ENCODE measurements around the gene PIGT.

The PIGT gene

DNA sequence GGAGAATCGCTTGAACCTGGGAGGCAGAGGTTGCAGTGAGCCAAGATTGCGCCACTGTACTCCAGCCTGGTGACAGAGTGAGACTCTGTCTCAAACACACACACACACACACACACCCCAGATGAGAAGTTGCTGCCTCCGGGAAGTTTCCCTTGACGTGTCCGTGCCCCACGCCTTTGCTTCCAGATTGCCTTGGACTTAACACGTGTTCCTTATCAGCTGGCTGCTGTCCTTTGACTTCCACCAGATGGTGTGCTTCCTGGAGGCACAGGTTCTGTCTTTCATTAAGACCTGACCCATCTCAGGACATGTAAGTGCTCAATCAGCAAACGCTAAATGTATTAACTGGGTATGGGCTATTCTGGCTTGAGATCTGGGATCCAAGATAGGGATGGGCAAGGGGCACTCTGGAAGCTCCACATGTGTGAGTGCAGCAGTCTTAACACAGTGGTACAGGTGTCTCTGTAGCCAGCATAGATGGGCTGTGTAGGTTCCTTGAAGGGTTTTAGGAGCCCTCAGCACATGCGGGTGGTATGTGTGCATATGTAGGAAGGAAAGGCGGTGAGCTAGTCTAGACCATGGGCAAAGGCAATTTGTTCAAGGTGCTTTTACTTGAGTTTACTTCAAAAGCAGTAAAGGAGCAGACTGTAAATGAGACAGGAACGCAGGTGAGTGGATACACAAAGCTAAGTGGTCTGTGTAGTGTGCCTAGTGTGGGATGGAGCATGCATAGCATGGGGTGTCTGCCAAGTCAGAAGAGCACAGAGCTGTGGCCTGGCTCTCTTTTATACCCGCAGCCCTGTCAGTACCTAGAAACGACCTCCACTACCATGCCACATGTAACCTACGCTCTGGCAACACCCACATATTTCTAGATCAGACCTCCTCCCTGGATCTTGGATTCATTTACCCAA, 11.6 kb downstream of the PIGT start:
- no peak for DNase-seq (ENCODE audit: low read depth in 1 of 2, low spot score in 1 of 2)

DNA sequence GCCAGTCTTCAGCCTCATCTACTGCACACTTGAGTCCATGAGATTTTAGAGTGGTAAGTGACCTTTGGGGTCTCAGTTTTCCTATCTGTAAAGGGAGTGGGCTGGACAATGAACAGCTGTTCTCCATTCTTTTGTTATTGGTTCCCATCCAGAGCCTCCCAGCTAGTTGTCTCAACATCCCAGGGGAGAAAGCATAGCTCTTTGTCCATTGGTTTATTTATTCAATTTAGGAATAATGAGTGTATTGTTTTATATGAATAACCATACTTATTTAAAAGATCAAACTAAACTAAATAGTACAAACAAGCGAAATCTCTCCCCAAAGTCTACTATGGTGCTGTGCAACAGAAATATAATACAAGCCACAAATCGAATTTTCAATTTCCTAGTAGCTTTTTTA, 13.7 kb downstream of the PIGT start:
- DNase-seq (ENCODE audit: low read depth in 1 of 2, low spot score in 1 of 2): no peak

DNA sequence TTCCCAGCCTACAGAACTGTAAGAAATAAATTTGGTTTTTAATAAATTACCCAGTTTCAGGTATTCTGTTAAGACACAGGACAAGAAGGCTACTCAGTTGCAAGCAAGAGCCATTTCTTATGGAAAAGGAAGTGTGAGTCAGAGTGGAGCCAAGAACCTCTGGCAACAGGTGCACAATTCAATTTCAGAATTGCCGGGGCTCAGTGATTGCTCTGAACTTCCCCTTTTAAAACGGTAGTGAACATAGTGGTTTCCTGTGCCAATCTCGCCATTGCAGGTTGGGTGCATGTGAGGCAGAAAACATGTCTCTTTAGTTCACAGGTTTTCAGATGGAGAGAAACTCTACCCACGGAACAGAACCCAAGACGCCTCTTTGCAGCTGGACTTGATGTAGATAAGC, 16.4 kb downstream of the PIGT start:
- no peak for DNase-seq (ENCODE audit: low read depth in 1 of 2, low spot score in 1 of 2)

DNA sequence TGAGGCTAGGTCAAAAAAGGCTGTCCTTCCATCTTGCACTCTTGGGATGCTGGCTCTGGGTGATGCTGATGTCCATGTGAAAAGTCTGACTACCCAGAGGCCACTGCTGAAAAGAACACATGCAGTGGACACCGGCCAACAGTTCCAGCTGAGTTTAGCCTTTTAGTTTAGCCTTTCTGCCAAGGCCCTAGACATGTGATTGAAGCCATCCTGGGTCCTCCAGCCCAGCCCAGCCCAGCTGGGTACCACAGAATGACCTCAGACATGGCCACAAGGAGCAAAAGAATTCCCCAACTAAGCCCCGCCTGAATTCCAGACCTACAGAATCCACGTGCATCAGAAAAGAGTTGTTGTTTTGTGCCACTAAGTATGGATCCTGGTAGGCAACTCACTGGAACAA, 17.4 kb downstream of the PIGT start:
- DNase-seq (ENCODE audit: low read depth in 1 of 2, low spot score in 1 of 2): no peak

DNA sequence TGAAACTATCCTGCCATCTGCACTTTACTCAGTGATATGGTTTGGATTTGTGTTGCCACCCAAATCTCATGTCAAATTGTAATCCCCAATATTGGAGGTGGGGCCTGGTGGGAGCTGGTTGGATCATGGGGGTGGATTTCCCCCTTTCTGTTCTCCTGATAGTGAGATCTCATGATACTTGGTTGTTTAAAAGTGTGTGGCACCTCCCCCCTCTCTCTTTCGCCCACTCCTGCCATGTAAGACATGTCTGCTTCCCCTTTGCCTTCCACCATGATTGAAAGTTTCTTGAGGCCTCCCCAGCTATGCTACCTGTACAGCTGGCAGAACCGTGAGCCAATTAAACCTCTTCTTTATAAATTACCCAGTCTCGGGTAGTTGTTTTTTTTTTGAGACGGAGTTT, 18.0 kb downstream of the PIGT start:
- no peak for DNase-seq (ENCODE audit: low read depth in 1 of 2, low spot score in 1 of 2)

DNA sequence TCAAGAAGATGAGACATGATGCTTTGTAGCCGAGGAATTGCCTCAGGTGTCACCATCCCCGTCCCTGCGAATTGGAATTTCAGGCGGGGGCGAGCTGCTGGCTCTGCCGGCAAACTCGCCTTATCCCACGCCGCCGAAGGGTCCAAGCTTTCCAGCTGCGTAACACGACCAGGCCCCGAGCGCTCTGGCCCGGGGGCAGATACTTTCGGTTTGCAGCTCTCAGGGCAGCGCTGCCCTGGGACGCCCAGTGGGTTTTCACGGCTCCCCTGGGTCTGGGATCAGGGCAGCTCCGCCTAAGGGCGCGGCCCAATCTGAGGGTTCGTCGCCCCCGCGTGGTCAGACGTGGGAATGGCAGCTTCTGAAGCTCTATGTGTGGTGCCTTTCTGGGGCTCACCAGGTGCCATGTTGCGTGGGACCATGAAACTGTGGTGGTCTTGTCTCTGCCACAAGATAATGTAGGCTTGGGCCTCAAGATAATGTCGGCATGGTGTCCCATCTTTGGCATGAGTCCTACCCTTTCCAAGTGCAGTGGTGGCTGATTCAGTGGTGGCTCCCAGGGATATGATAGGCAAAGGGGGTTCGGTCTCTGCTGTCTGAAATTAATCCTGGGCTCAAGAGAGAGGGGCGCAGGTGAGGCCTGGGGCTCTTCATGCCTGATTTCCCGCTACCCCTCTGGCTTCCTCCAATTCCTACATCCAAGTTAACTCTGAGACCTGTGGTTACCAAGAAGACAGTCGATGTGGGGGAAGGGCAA, 21.0 kb downstream of the PIGT start:
- DNase-seq (ENCODE audit: low read depth in 1 of 2, low spot score in 1 of 2): peak; percentile 79 to 80

DNA sequence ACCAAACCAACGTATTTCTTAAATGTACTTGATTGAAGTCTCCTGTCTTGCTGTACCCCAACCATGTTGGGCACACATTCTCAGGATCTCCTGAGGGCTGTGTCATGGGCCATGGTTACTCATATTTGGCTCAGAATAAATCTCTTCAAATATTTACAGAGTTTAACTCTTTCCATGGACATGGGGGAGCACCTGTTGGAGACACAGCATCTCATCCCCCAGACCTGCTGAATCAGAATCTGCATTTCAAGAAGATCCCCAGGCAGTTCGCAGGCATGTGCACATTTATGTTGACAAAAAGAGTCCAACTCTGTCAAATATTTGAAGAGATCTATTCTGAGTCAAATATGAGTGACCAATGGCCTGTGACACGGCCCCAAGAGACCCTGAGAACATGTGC, 24.5 kb downstream of the PIGT start:
- DNase-seq (ENCODE audit: low read depth in 1 of 2, low spot score in 1 of 2): no peak

DNA sequence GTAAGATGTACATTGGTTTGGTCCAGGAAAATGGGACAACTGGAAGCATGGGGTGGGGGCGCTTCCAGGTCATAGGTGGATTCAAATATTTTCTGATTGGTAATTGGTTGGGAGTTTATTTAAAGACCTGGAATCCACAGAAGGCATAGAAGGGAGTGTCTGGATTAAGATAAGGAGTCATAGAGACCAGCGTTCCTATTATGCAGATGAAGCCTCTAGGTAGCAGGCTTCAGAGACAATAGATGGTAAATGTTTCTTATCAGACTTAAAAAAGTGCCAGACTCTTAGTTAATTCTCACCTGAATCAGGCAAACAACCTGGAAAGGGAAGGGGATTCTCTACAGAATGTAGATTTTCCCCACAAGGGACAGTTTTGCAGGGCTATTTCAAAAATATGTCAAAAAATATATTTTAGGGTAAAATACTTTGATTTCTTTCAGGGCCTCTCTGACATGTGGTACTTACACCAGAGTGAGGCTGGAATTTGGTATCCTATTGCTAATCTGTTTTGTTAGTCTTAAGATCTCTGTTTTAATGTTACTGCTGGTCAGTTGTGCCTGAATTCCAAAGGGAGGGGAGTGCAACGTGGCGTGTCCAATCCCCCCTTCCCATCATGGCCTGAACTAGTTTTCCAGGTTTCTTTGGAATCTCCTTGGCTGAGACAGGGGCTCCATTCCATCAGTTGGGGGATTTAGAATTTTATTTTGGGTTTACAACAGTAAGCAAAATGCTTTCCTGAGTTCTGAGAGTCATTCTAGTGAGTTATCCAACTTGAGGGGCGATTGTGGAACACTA, 25.1 kb downstream of the PIGT start:
- DNase-seq (ENCODE audit: low read depth in 1 of 2, low spot score in 1 of 2): no peak

DNA sequence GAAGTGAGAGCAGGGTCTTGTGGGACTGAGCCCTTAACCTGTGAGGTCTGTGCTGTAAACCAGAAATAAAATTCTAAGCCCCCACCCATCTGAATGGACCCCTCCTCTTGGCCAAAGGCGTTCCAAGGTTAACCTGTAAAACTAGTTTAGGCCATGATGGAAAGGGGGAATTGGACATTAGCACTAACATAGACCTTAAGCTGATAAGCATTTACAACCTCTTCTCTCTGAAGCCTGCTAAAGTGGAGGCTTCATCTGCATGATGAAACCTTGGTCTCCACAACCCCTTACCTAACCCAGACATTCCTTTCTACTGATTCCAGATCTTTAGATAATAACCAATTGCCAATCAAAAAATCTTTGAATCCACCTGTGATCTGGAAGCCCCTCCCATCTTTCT, 25.8 kb downstream of the PIGT start:
- no peak for DNase-seq (ENCODE audit: low read depth in 1 of 2, low spot score in 1 of 2)

DNA sequence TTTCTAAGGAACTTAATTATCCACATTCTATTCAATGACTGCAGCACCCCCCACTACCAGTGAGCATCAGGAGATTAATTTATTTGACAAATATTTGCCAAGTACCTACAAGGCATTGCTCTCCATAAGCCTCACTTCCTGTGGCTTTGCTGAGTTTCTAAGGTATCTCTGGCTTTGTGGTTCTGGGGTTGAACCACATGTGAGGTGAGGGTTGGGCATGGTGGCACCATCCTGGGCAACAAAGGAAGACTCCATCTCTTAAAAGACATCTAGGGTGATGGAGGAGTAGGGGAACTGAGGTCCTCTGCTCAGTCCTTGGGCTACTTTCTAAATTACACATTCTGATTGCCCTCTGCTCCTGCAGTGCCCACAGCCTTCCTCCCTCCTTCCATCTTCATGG, 28.1 kb downstream of the PIGT start:
- DNase-seq (ENCODE audit: low read depth in 1 of 2, low spot score in 1 of 2): no peak

DNA sequence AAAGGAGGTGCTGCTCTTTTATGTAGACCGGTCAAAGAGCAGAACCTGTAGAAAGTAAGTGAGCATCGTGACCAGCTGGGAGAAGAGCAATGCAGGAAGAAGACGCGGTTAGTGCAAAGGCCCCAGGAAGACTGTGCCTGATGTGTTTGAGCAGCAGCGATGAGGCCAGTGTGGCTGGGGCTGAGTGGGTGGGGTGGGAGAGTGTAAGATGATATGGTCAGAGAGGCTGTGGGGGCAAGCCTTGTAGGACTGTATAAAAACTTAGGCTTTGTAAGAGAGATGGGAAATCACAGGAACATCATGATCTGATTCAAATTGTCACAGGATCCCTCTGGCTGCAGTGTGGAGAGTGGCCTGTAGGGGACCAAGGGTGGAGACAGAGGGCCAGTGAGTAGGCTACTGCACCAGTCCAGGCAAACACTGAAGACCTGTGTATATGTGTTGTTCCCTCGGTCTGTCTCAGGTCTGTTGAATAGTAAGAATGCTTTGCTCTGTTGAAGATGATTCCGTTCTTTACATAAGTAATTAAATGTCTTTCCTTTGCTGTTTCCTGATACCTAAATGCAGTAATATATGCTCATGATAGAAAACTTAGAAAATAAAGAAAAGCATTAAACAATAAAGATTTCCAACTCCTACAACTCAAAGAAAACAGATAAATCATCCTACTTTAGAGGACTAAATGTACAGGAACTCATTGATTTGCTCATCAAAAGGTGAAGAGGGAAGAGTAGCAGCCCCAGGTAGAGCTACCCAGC, 30.0 kb downstream of the PIGT start:
- no peak for DNase-seq (ENCODE audit: low read depth in 1 of 2, low spot score in 1 of 2)

DNA sequence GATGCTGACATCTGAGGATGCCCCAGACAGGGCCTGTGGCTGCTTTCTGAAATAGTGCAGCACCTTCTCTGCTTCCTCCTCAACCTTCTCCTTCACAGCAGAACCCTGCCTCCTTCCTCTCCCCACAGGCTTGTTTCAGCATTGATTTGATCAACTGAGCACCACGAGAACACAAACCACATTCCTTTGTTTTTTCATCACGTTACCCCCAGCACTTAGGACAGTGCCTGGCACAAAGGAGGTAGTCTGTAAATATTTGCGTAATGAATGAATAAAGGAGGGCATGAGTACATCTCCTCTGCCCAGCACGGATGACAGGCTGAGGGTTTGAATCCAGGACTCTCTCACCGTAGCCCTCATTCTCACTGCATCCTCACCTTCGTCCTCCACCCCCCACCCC, 32.3 kb downstream of the PIGT start:
- no peak for DNase-seq (ENCODE audit: low read depth in 1 of 2, low spot score in 1 of 2)

DNA sequence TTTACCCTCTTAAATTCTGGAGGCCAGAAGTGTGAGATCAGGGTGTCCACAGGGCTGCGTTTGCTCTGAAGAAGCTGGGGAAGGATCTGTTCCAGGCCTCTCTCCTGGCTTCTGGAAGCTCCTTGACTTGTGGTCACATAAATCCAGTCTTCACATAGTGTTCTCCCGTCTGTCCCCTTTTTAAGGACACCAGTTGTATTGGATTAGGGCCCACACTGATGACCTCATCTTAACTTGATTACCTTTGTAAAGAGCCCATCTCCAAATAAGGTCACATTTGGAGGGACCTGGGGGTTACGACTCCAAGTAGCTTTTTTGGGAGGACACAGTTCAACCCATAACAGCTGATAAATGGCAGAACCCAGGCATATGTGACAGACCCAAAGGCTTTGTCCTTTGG, 33.6 kb downstream of the PIGT start:
- DNase-seq (ENCODE audit: low read depth in 1 of 2, low spot score in 1 of 2): no peak

DNA sequence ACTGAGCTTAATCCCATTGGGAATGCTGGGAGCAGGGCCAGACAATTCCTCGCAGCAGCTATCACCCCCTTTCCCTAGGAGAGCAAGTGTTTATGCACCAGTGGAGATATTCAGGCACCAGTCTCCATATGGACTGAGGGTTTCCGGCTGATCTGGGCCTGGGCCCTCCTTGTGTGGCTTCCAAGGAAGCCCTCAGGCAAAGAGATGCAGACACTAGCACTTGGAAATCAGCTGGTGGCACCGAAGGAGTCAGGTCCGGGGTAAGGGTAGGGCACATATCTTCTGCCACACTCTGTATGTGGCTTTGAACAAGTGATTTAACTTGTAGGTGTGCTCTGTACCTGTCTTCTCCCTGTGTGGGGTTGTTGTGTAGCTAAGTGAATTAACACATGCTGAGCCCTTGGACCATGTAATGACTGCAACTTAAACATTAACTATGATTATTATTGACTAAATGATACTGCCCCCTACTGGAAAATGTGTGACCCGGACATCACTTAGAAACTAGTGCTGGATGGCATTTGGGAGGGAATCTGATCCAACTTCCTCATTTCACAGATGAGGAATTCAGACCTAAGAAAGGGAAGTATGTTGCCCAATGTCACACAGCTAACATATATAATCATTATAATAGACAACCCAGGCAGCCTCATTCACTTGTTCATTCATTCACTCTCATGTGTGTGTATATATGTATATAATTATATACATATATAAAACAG, 34.3 kb downstream of the PIGT start:
- no peak for DNase-seq (ENCODE audit: low read depth in 1 of 2, low spot score in 1 of 2)

DNA sequence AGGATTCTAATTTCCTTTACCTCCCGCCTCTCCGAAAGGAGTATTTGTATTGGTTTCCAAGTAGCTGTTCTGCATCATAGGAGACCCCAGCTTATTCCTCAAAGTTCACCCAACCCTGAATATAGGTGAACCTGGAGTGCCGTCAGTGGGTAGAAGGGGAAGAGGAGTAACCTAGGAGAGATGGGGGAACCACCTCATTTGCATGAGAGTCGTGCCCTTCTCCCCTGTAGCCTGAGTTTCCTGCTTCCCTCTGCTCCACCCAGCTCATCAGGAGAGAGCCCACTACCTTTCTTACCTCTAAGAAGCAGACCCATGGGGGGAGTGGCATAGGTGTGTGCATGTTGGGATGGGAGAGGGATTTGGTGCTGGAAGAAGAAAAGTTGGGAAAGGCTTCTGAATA, 36.3 kb downstream of the PIGT start:
- DNase-seq (ENCODE audit: low read depth in 1 of 2, low spot score in 1 of 2): no peak

DNA sequence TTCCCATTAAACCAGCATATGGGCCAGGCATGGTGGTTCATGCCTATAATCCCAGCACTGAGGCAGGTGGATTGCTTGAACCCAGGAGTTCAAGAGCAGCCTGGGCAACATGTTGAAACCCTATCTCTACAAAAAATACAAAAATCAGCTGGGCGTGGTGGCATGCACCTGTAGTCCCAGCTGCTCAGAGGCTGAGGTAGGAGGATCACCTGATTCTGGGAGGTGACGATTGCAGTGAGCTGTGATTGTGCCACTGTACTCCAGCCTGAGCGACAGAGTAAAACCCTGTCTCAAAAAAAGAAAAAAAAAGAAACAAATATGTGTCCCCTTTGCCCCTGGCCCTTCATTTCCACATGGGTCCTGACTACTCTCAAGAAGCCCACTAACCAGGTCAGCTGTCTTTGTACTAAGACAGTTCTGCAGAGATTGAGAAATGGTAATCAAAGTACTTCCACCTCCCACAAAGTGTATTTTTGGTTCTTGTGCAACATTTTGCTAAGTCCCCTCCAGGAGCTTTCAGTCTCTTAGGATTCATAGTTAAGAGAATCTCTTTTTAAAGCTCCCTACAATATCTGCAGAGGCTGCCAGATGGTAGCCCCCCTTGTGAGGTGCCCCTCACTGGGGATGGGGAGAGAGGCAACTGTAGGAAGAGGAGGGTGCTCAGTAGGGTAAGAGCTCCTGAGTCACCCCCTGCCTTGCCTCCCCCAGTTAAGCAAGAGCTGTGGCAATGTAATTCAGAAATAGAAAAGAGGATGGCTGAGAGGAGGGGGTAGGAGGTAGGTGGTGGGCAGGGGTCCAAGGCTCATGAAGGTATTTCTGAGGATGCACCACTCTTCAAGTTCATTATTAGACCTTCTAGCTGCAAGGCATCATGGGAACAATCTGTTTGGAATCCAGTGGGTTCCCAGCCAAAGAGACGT, 37.1 kb downstream of the PIGT start:
- no peak for DNase-seq (ENCODE audit: low read depth in 1 of 2, low spot score in 1 of 2)

DNA sequence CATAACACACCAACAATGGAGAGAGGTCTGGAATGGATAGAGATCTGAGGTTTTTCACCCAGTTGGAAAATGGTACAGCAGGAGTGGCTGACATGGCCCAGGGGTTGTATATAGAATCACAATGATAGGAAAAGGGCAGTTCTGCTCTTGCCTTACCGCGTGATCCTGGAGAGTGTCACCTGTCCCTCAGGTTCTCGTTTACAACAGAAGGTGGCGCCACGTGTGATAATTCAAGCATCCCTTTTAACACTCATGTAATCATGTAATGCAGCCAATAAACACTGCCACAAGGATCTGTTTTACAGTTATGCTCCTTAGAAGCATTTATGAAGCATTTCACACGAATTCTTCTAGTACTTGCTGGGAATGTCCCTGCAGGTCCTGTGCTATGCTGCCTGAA, 40.7 kb downstream of the PIGT start:
- DNase-seq (ENCODE audit: low read depth in 1 of 2, low spot score in 1 of 2): no peak

DNA sequence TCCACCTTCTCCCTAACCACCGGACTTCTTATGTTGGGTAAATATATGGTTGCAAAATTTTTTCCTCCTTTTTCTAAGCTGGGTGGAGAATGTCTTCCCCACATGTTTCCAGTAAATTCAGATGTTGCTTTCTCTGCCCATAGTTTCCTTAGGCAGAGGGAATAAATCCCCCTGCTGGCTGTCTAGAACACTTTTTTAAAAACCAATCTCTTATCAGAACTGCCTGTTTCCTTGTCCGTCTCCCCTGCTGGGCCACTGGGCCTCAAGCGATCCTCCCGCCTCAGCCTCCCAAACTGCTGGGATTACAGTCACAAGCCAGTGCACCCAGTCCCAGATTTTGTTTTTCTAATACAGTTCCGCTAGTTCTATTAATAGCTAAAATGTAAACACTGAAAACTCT, 43.7 kb downstream of the PIGT start:
- no peak for DNase-seq (ENCODE audit: low read depth in 1 of 2, low spot score in 1 of 2)

DNA sequence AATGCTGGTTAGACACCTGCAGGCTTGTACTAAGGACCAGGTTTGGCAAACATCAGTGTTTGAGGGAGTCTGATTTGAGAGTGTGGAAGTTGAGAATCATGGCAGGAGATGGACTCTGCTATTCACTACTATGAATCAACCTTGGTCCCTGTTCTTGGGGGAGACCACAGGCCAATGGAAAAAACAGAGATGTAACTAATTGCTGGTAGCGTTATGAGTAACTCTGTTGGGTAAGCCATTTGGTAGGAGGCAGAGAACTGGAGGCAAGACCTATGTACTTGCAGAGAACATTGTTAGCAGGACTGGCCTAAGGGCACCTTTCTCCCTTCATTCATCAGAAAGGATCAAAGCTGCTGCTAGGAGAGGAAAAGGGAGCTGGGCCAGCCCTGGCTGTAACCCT, 45.3 kb downstream of the PIGT start:
- DNase-seq (ENCODE audit: low read depth in 1 of 2, low spot score in 1 of 2): no peak
